H1 (cell line): ENCODE results near the gene CHPT1. TPM values are rescaled to one million over a fixed set of nuclear protein-coding genes. Genes with fewer than 3 reads are reported as not detected.

Experiments used
- POU5F1 ChIP-seq: IDR thresholded peaks from 2 replicates; pipeline ENCODE4 v1.6.1; 2011; ENCODE audit warnings: low read depth, mild to moderate bottlenecking, low read length, moderate library complexity
- RBBP5 ChIP-seq: IDR thresholded peaks from 2 replicates; pipeline ENCODE4 v1.7.1; 2012; ENCODE audit warnings: low read depth, mild to moderate bottlenecking, inconsistent platforms, low read length, moderate library complexity, borderline replicate concordance
- polyA plus RNA-seq, 7 experiments: library from polyadenylated mRNA; depleted of rRNA in 3 of 7; stranded (reverse) in 5 of 7; unstranded in 2 of 7; fragments of >200 nt in 5 of 7; fragments of 200-250 nt in 2 of 7; gene quantifications; 1 replicate in 5 of 7; 2 replicates in 1 of 7; 4 replicates in 1 of 7; pipeline versions ENCODE4 v1.2.1 to v1.2.3, GENCODE V29; 2011 to 2013; ENCODE audit warnings: missing spikeins in 2 of 7, mixed read lengths in 2 of 7
- total RNA-seq: library from RNA; stranded (reverse); fragmentation: NEBNext Ultra II Directional; extraction: Animal tissue kit (Norgen Biotek cat#: 25700); gene quantifications from 2 replicates; pipeline ENCODE4 v1.2.1, GENCODE V29; 2021
- TF ChIP-seq, protein P1 (sequence below): IDR thresholded peaks from 2 replicates; pipeline ENCODE4 v1.6.1; 2011; ENCODE audit warnings: low read length, improper control_type of control experiment

CHPT1 gene
- total and polyA plus RNA-seq, 2 of the 8 experiments (the other 6 are each of a cell fraction or from before 2014, with no cell fraction given): 13.3 to 22.5 TPM

DNA sequence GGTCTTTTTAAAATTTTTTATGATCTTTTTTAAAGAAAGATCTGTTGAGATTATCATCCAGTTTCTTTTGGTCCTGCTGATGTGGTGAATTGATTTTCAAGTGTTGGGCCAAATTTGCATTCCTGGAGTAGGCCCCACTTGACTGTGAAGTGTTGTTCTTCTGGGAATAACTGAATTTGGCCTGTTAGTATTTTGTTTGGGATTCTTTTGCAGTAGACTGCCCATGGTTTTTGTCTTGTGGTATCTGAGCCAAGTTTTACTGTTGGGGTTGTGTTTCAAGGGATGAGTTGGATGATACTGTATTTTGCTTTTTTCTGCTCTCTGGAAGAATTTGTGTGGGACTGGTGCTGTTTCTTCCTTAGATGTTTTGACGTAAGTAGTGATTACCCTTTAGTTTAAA, 45.8 kb downstream of the CHPT1 start (continued):
- TF ChIP-seq, protein P1, sequence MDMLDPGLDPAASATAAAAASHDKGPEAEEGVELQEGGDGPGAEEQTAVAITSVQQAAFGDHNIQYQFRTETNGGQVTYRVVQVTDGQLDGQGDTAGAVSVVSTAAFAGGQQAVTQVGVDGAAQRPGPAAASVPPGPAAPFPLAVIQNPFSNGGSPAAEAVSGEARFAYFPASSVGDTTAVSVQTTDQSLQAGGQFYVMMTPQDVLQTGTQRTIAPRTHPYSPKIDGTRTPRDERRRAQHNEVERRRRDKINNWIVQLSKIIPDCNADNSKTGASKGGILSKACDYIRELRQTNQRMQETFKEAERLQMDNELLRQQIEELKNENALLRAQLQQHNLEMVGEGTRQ: no peak
- TF ChIP-seq RBBP5 (no peak), POU5F1 (no peak)
